ENCODE data around the gene PRMT1. TPM values are rescaled to one million over a fixed set of nuclear protein-coding genes. Genes with fewer than 3 reads are reported as not detected.

The PRMT1 gene
- total RNA-seq, 4 donors from 2014 or later = 45.6 to 116 (median 70.3) TPM

- no peaks in the 10 kb centered on the region for H3K9me3 ChIP-seq
- peaks cover 0 to 33% (median 16%) of the 10 kb centered on the region in 4 donors for H3K36me3 ChIP-seq
- H3K27ac ChIP-seq = no peak overlapping the region
- in situ Hi-C loops (cut with MboI; ENCODE audit: low pct_ligation_motif_present in 1 of 4, low pct_unique_long_range_greater_than_20kb in 1 of 4, low sequenced_read_pairs in 3 of 4) (loop anchor here in 1 of 4 donors (10.0 kb wide), 1 partner anchor 76 kb away; the partner anchor contains the start of genes NOSIP and PRRG2), intact Hi-C loops (cut with DNase I; ENCODE audit: low total_unique reads) (no loop called here)
- no peak for DNase-seq
- WGBS, 2 donors (ENCODE audit: low coverage in 1 of 2) = 87% methylated on average over 15 of the region's 15 CpGs; no CpG with 5 or more reads in 1 of the 2 donors
- no peak overlapping the region for H3K4me3 ChIP-seq
- H3K27me3 ChIP-seq = no peaks in the 10 kb centered on the region
- TF ChIP-seq POLR2A (IDR thresholded peaks at IDR 0.05) (no peak), EP300 (IDR thresholded peaks at IDR 0.05; ENCODE audit: low read depth) (no peak), CTCF (IDR thresholded peaks at IDR 0.05) (no peak), POLR2AphosphoS5 (IDR thresholded peaks at IDR 0.05) (no peak)
- peaks cover 0 to 16% (median 11%) of the 10 kb centered on the region in 4 donors for H3K4me1 ChIP-seq
Observed at GRCh38 chr19:49660338-49660961, 16.6 kb upstream of the PRMT1 start.

GRCh38 chr19:49662011-49662410, 15.1 kb upstream of the PRMT1 start:
- WGBS, 2 donors (ENCODE audit: low coverage in 1 of 2) = 96% methylated on average over 16 of the region's 16 CpGs; no CpG with 5 or more reads in 1 of the 2 donors
- Histone ChIP-seq H3K36me3 (peaks cover 0 to 26% (median 11%) of the 10 kb centered on the region in 4 donors), H3K27me3 (no peaks in the 10 kb centered on the region), H3K4me1 (peaks cover 7 to 25% (median 21%) of the 10 kb centered on the region in 4 donors), H3K27ac (no peak overlapping the region), H3K4me3 (no peak overlapping the region), H3K9me3 (no peaks in the 10 kb centered on the region)
- in situ Hi-C loops (cut with MboI; ENCODE audit: low pct_ligation_motif_present in 1 of 4, low pct_unique_long_range_greater_than_20kb in 1 of 4, low sequenced_read_pairs in 3 of 4) (loop anchor here in 1 of 4 donors (10.0 kb wide), 1 partner anchor 77 kb away; the partner anchor contains the start of genes NOSIP and PRRG2), intact Hi-C loops (cut with DNase I; ENCODE audit: low total_unique reads) (no loop called here)
- TF ChIP-seq POLR2AphosphoS5 (IDR thresholded peaks at IDR 0.05) (no peak), POLR2A (IDR thresholded peaks at IDR 0.05) (no peak), CTCF (IDR thresholded peaks at IDR 0.05) (no peak), EP300 (IDR thresholded peaks at IDR 0.05; ENCODE audit: low read depth) (no peak)
- no peak for DNase-seq

GRCh38 chr19:49663224-49663623, 13.8 kb upstream of the PRMT1 start:
- in situ Hi-C loops (cut with MboI; ENCODE audit: low pct_ligation_motif_present in 1 of 4, low pct_unique_long_range_greater_than_20kb in 1 of 4, low sequenced_read_pairs in 3 of 4) = loop anchor here in 1 of 4 donors (10.0 kb wide), 1 partner anchor 78 kb away; the partner anchor contains the start of genes NOSIP and PRRG2
- TF ChIP-seq EP300 (IDR thresholded peaks at IDR 0.05; ENCODE audit: low read depth) (no peak), POLR2A (IDR thresholded peaks at IDR 0.05) (no peak), CTCF (IDR thresholded peaks at IDR 0.05) (no peak), POLR2AphosphoS5 (IDR thresholded peaks at IDR 0.05) (no peak)
- Histone ChIP-seq H3K27me3 (no peaks in the 10 kb centered on the region), H3K27ac (peak overlapping the region in 3 of 4 donors; percentile 88 to 96 (median 94)), H3K36me3 (peaks cover 0 to 14% (median 7%) of the 10 kb centered on the region in 4 donors), H3K9me3 (no peaks in the 10 kb centered on the region), H3K4me3 (no peak overlapping the region), H3K4me1 (peaks cover 7 to 25% (median 22%) of the 10 kb centered on the region in 4 donors)
- no peak for DNase-seq
- 88% methylated on average over 12 of the region's 12 CpGs; no CpG with 5 or more reads in 1 of the 2 donors for WGBS, 2 donors (ENCODE audit: low coverage in 1 of 2)
- intact Hi-C loops (cut with DNase I; ENCODE audit: low total_unique reads) = no loop called here

- H3K9me3 ChIP-seq = no peaks in the 10 kb centered on the region
- peaks cover 0 to 14% (median 4%) of the 10 kb centered on the region in 4 donors for H3K36me3 ChIP-seq
- DNase-seq = peak; percentile 94
- 1 to 2% methylated on average over 5 to 51 of the region's 53 CpGs for WGBS, 2 donors (ENCODE audit: low coverage in 1 of 2)
- H3K4me1 ChIP-seq = peaks cover 7 to 25% (median 22%) of the 10 kb centered on the region in 4 donors
- in situ Hi-C loops (cut with MboI; ENCODE audit: low pct_ligation_motif_present in 1 of 4, low pct_unique_long_range_greater_than_20kb in 1 of 4, low sequenced_read_pairs in 3 of 4) = loop anchor here in 1 of 4 donors (10.0 kb wide), 1 partner anchor 80 kb away; the partner anchor contains the start of genes NOSIP and PRRG2
- TF ChIP-seq EP300 (IDR thresholded peaks at IDR 0.05; ENCODE audit: low read depth) (no peak), POLR2A (IDR thresholded peaks at IDR 0.05) (peak; percentile 73), POLR2AphosphoS5 (IDR thresholded peaks at IDR 0.05) (peak; percentile 89 to 92 (median 91)), CTCF (IDR thresholded peaks at IDR 0.05) (peak in 4 of 5 experiments; percentile 33 to 68 (median 48))
- peak overlapping the region; percentile 88 to 100 (median 95) for H3K27ac ChIP-seq
- H3K4me3 ChIP-seq = peak overlapping the region; percentile 63 to 93 (median 80)
- intact Hi-C loops (cut with DNase I; ENCODE audit: low total_unique reads) = no loop called here
- no peaks in the 10 kb centered on the region for H3K27me3 ChIP-seq
Observed at GRCh38 chr19:49664171-49665035, 12.7 kb upstream of the PRMT1 start.

All from transverse colon (tissue), 4 donors.